Endothelial cell of umbilical vein (primary cell): ENCODE results near the gene PSPC1. TPM values are rescaled to one million over a fixed set of nuclear protein-coding genes. Genes with fewer than 3 reads are reported as not detected.
"Not testable (repeated sequence)": the region's sequence is repeated elsewhere in the genome, so short reads cannot be mapped to it uniquely, and the experiment has no call there.

Experiments used
- BruUV-seq: library from RNA; stranded (reverse); fragments of 400-500 nt; replicated peaks from 2 replicates; lab custom pipeline; 2021; lab: Mats Ljungman, UMichigan
- CTCF ChIA-PET: fragments of 300-600, 350-600 bp; sonication (Branson Sonifier 250); formaldehyde crosslinking; loops from one replicate; lab custom pipeline; 2021; ENCODE audit warnings: antibody characterized with exemption, inconsistent platforms; lab: Charles Lee
- POLR2A ChIA-PET: fragments of 300-600, 350-600 bp; sonication (Branson Sonifier 250); formaldehyde crosslinking; loops from one replicate; lab custom pipeline; 2021; ENCODE audit warnings: antibody characterized with exemption, inconsistent platforms; lab: Charles Lee
- DNase-seq: peaks from one replicate; pipeline ENCODE4 v3.0.0-alpha.2; 2011; ENCODE audit warnings: low read depth, low spot score
- FAIRE-seq: peaks from 2 replicates; lab custom pipeline; 2011; peaks lifted over from hg19 to GRCh38; lab: Jason Lieb, UNC
- H2AFZ ChIP-seq: 2 replicates; pipeline ENCODE4 v1.6.0; 2012; ENCODE audit warnings: low read depth, low read length, control low read depth, inconsistent platforms
- H3K27ac ChIP-seq: 2 replicates; pipeline ENCODE4 v1.5.1; 2011; ENCODE audit warnings: low read depth, mild to moderate bottlenecking, control low read depth, low read length, moderate library complexity; ENCODE audit not compliant: insufficient read depth
- H3K27me3 ChIP-seq, 2 experiments: 2 replicates each; pipeline versions ENCODE4 v1.6.0 to v1.6.1; 2011; ENCODE audit warnings: low read length in 2 of 2, mixed read lengths in 1 of 2; ENCODE audit not compliant: control insufficient read depth in 2 of 2, insufficient read depth in 2 of 2
- H3K36me3 ChIP-seq, 2 experiments: 2 replicates in 1 of 2; 3 replicates in 1 of 2; pipeline ENCODE4 v1.5.1; 2011; ENCODE audit warnings: low read length in 2 of 2, mild to moderate bottlenecking in 1 of 2, moderate library complexity in 1 of 2; ENCODE audit not compliant: control insufficient read depth in 2 of 2, insufficient read depth in 2 of 2; ENCODE audit errors: extremely low read depth in 1 of 2
- H3K4me1 ChIP-seq: 3 replicates; pipeline ENCODE4 v1.5.1; 2011; ENCODE audit warnings: mild to moderate bottlenecking, low read length; ENCODE audit not compliant: control insufficient read depth, insufficient read depth; ENCODE audit errors: extremely low read depth
- H3K4me2 ChIP-seq: 2 replicates; pipeline ENCODE4 v1.6.1; 2011; ENCODE audit warnings: low read length, control low read depth, mixed read lengths; ENCODE audit not compliant: insufficient read depth
- H3K4me3 ChIP-seq, 3 experiments: fragments of 200-600 bp in 1 of 3; sonication (generic), shearing (Covaris generic) in 1 of 3; replicated peaks in 1 of 3; 2 replicates each; pipeline ENCODE4 v1.5.1; 2011 to 2016; ENCODE audit warnings: control low read depth in 3 of 3, low read length in 3 of 3, mild to moderate bottlenecking in 2 of 3, inconsistent platforms in 1 of 3, low read depth in 1 of 3, moderate library complexity in 1 of 3; ENCODE audit not compliant: insufficient read depth in 1 of 3
- H3K79me2 ChIP-seq: 2 replicates; pipeline ENCODE4 v1.6.0; 2012; ENCODE audit warnings: low read length, inconsistent platforms; ENCODE audit not compliant: control insufficient read depth, insufficient read depth
- H3K9ac ChIP-seq: replicated peaks from 2 replicates; pipeline ENCODE3; 2011; ENCODE audit warnings: low read length, control low read depth; ENCODE audit not compliant: insufficient read depth; ENCODE audit errors: extremely low read depth
- H3K9me1 ChIP-seq: replicated peaks from 3 replicates; pipeline ENCODE4 v1.6.0; 2011; ENCODE audit warnings: mild to moderate bottlenecking, low read length; ENCODE audit not compliant: control insufficient read depth, insufficient read depth; ENCODE audit errors: extremely low read depth
- H3K9me3 ChIP-seq: replicated peaks from 2 replicates; pipeline ENCODE4 v1.5.1; 2012; ENCODE audit warnings: low read length, inconsistent platforms; ENCODE audit not compliant: control insufficient read depth, insufficient read depth
- H4K20me1 ChIP-seq: replicated peaks from 2 replicates; pipeline ENCODE3; 2011; ENCODE audit warnings: mild to moderate bottlenecking, low read length; ENCODE audit not compliant: control insufficient read depth, insufficient read depth; ENCODE audit errors: extremely low read depth
- EZH2 ChIP-seq: IDR thresholded peaks from 2 replicates; pipeline ENCODE4 v1.6.1; 2012; ENCODE audit warnings: borderline replicate concordance, low read depth, mild to moderate bottlenecking, moderate library complexity, low read length, inconsistent platforms; ENCODE audit not compliant: severe bottlenecking
- FOS ChIP-seq: IDR thresholded peaks from 2 replicates; pipeline ENCODE4 v1.6.1; 2011; ENCODE audit warnings: mild to moderate bottlenecking, low read length, moderate library complexity, borderline replicate concordance; ENCODE audit not compliant: insufficient read depth
- GATA2 ChIP-seq: IDR thresholded peaks from 2 replicates; pipeline ENCODE4 v1.7.0; 2011; ENCODE audit warnings: low read depth, mild to moderate bottlenecking, moderate library complexity, mixed read lengths, low read length; ENCODE audit not compliant: insufficient read length, insufficient read depth
- MYC ChIP-seq: IDR thresholded peaks from one replicate; pipeline ENCODE4 v1.6.1; 2011; ENCODE audit warnings: mild to moderate bottlenecking, low read depth, low read length
- dilution Hi-C: fragments of 300-500 bp; cut with MboI; formaldehyde crosslinking; loops from one replicate; pipeline ENCODE4 v1.15.0; 2019; ENCODE audit warnings: low sequenced_read_pairs; ENCODE audit not compliant: extremely low pct_ligation_motif_present
- intact Hi-C: fragments of 100-400 bp; cut with micrococcal nuclease; formaldehyde crosslinking; loops from one replicate; pipeline ENCODE4 v1.10.0; 2022
- polyA plus RNA-seq, 4 experiments: library from polyadenylated mRNA; depleted of rRNA in 3 of 4; stranded (reverse) in 3 of 4; unstranded in 1 of 4; fragments of >200 nt; gene quantifications; 2 replicates each; pipeline versions ENCODE4 v1.2.1 to v1.2.3, GENCODE V29; 2011 to 2012; ENCODE audit warnings: missing spikeins in 1 of 4
- total RNA-seq: library from RNA; stranded (reverse); gene quantifications from 2 replicates; pipeline ENCODE4 v1.2.3, GENCODE V29; 2021
- TF ChIP-seq, protein P1 (sequence below), 2 donors: IDR thresholded peaks; 1 replicate in 1 of 2; 2 replicates in 1 of 2; pipeline ENCODE4 v1.5.1; 2011; ENCODE audit warnings: low read length in 2 of 2, mild to moderate bottlenecking in 2 of 2, moderate library complexity in 2 of 2, control low read depth in 1 of 2, inconsistent platforms in 1 of 2, low read depth in 1 of 2; ENCODE audit not compliant: insufficient read depth in 1 of 2; ENCODE audit errors: extremely low read depth in 1 of 2

Gene PSPC1
- total and polyA plus RNA-seq, 2 donors (not counting 3 experiments of a cell fraction or from before 2014, with no cell fraction given): 22.8 to 55.7 TPM

DNA sequence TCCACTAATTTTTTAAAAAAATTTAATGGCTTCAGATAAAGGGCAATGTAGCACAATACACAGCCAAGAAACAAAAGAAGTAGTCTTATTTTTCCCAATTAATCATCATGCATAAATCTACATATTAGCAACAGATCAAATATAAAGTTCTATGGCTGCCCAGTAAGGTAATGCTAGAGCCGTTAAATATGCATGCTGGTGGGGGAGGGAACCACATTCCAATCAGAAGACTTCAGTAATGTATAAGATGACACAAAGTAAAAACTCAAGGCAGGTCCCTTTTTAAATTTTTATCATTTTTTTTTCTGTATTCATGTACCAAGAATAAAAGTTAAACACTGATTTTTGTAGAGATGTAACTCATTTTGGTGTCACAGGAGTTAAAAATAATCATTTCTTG lies 87.3 kb downstream of the PSPC1 start:
- no peaks in the 10 kb centered on the region for H3K36me3 ChIP-seq
- H3K9me1 ChIP-seq: peaks cover 3% of the 10 kb centered on the region
- H3K9ac ChIP-seq: no peak overlapping the region
- no peak overlapping the region for H3K4me3 ChIP-seq
- POLR2A ChIA-PET: no interaction called here
- dilution Hi-C loops: no loop called here
- H3K9me3 ChIP-seq: no peaks in the 10 kb centered on the region
- H3K27me3 ChIP-seq: no peaks in the 10 kb centered on the region
- no peak overlapping the region for H2AFZ ChIP-seq
- H3K4me1 ChIP-seq: peaks cover 11% of the 10 kb centered on the region
- no peak for DNase-seq
- CTCF ChIA-PET: no interaction called here
- no peak overlapping the region for H3K27ac ChIP-seq
- no peak for TF ChIP-seq GATA2
- no peak for TF ChIP-seq MYC
- TF ChIP-seq EZH2: no peak
- TF ChIP-seq, protein P1, sequence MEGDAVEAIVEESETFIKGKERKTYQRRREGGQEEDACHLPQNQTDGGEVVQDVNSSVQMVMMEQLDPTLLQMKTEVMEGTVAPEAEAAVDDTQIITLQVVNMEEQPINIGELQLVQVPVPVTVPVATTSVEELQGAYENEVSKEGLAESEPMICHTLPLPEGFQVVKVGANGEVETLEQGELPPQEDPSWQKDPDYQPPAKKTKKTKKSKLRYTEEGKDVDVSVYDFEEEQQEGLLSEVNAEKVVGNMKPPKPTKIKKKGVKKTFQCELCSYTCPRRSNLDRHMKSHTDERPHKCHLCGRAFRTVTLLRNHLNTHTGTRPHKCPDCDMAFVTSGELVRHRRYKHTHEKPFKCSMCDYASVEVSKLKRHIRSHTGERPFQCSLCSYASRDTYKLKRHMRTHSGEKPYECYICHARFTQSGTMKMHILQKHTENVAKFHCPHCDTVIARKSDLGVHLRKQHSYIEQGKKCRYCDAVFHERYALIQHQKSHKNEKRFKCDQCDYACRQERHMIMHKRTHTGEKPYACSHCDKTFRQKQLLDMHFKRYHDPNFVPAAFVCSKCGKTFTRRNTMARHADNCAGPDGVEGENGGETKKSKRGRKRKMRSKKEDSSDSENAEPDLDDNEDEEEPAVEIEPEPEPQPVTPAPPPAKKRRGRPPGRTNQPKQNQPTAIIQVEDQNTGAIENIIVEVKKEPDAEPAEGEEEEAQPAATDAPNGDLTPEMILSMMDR (IDR thresholded peaks at IDR 0.05; ENCODE audit: extremely low read depth in 1 of 2, insufficient read depth in 1 of 2, low read depth in 1 of 2, low read length in 2 of 2): no peak
- TF ChIP-seq FOS: no peak
- H3K4me2 ChIP-seq: no peak overlapping the region
- peaks cover 15% of the 10 kb centered on the region for H3K79me2 ChIP-seq
- FAIRE-seq: no peak
- intact Hi-C loops: no loop called here
- BruUV-seq: no TSS peak
- no peaks in the 10 kb centered on the region for H4K20me1 ChIP-seq

GRCh38 chr13:19691447-19691846 lies 91.3 kb downstream of the PSPC1 start:
- H3K9me3 ChIP-seq, FAIRE-seq, H3K4me3 ChIP-seq, H3K9ac ChIP-seq, dilution Hi-C loops, H3K27me3 ChIP-seq, H4K20me1 ChIP-seq, H3K9me1 ChIP-seq, intact Hi-C loops, H3K4me2 ChIP-seq, POLR2A ChIA-PET, H3K36me3 ChIP-seq, BruUV-seq, H2AFZ ChIP-seq, H3K27ac ChIP-seq, DNase-seq: not testable (repeated sequence)
- CTCF ChIA-PET: interaction anchor here (1.8 kb wide), 1 partner anchor 16 kb away, joined by 4 read pairs; no protein-coding TSS in a partner anchor
- H3K4me1 ChIP-seq: peaks cover 11% of the 10 kb centered on the region
- H3K79me2 ChIP-seq: peaks cover 14% of the 10 kb centered on the region
